Astrocyte of the spinal cord (primary cell): ENCODE measurements around the gene SNAP47.

Experiments used
- DNase-seq: peaks from one replicate; pipeline ENCODE4 v3.0.0; 2011; ENCODE audit warnings: low read depth, low spot score
- H3K4me3 ChIP-seq: 2 replicates; pipeline ENCODE4 v1.5.1; 2011; ENCODE audit warnings: low read depth, mild to moderate bottlenecking, low read length, moderate library complexity
- CTCF ChIP-seq: IDR thresholded peaks from 2 replicates; pipeline ENCODE4 v1.5.1; 2012; ENCODE audit warnings: low read depth, mild to moderate bottlenecking, low read length, inconsistent platforms
- in situ Hi-C: cut with HindIII; loops from 2 replicates; pipeline ENCODE4 v1.10.0; 2017; ENCODE audit warnings: low sequenced_read_pairs

SNAP47 gene

GRCh38 chr1:227728059-227728891 is 7.0 kb upstream of the SNAP47 start:
- in situ Hi-C loops, result no loop called here
- DNase-seq, result peak; percentile 56
- peak overlapping the region; percentile 50 for H3K4me3 ChIP-seq
- TF ChIP-seq CTCF, result no peak

DNA sequence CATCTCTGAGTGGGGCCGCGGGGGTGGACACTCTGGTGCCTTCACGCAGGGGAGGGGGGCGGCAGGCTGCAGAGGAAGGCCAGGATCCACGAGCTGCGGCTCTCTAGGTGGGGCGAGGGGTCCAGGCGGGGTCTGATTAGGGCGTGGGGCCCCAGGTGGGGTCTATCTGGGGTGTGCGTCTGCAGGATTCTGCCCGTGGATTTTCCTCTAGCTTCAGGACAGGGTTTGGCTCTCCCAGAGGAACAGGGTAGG is 6.4 kb upstream of the SNAP47 start:
- in situ Hi-C loops, result no loop called here
- DNase-seq, result no peak
- H3K4me3 ChIP-seq, result peak overlapping the region; percentile 50
- TF ChIP-seq CTCF, result no peak

DNA sequence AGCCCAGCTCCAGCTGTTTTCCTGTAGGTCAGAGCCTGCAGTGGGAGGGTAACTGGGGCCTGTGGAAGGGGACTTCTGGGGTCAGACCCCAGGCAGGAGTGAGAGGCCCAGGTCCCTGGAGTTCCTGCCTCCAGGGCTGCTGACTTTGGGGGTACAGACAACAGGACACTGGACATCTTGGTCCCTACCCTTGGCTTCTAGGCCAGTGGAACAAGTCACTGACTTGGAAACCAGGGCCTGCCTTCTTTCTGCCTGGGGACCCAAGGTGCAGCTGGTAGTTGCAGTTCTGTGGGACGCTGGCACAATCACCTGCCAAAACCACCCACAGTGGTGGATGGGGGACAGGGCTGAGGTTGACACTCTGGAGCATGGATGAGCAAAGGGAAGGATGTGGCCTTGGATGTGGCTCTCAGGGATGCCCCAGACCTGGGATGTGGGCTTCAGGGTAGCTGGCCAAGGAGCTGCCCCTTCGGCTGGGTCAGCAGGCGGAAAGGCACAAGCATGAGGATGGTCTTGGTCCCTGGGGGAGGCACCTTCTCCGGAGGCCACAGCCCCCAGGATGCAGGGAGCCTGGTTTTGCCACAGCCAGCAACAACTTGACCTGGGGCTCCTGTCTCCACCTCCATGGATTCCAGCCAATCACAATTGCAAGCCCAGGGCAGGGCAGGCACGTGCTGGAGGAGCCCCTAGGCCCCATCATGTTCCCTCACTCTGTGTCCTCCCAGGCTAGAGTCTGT is 5.9 kb upstream of the SNAP47 start:
- DNase-seq, result no peak
- no peak for TF ChIP-seq CTCF
- peak overlapping the region; percentile 50 for H3K4me3 ChIP-seq
- in situ Hi-C loops, result no loop called here

DNA sequence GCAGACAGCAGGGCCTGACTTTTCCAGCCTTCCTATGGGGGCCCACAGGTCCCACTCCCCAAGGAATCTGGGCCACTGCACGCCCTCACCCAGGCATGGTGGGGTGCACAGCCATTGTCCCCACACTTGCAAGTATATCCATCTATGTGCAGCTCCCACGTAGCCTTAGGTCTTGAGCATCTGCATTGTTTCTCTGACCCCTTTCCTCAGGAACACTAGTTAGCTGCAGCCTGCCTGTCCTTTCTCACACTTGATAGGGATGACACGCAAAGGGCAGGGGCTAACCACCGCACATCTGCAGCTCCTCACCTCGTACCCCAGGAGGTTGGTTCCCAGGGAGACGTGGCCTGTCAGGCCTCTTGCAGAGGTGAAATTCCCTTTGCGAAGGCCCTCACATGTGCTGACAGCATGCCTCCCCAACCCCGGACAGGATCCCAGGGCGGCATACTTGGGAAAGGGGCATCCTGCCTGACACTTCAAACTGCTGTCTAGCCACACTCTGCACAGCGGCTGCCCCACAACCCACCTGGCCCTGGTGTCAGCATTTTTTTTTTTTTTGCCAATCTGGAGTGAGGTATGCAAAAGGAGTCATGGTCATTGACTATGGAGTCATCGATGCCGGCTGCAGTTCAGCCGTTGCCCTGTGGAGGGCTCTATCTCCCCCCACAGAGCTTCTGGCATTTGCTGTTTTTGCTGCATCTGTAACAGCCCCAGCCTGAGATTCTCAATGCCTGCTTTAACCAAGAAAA is 5.2 kb upstream of the SNAP47 start:
- TF ChIP-seq CTCF, result peak; percentile 94
- in situ Hi-C loops, result no loop called here
- H3K4me3 ChIP-seq, result no peak overlapping the region
- DNase-seq, result peak; percentile 63

GRCh38 chr1:227730630-227731151 is 4.5 kb upstream of the SNAP47 start:
- H3K4me3 ChIP-seq, result no peak overlapping the region
- TF ChIP-seq CTCF, result no peak
- DNase-seq, result no peak
- in situ Hi-C loops, result no loop called here

- no peak for DNase-seq
- no peak for TF ChIP-seq CTCF
- no peak overlapping the region for H3K4me3 ChIP-seq
- in situ Hi-C loops, result no loop called here
Observed at GRCh38 chr1:227731241-227731677, 4.0 kb upstream of the SNAP47 start.
